HG03175 (cell line): ENCODE results near the gene RTN4IP1.
"Not testable (repeated sequence)": the region's sequence is repeated elsewhere in the genome, so short reads cannot be mapped to it uniquely, and the experiment has no call there.

Experiments
- ATAC-seq: cut with Tn5 transposase; IDR thresholded peaks from one replicate; pipeline ENCODE4 v1.9.1; 2021; ENCODE audit warnings: mild to moderate bottlenecking, moderate library complexity; ENCODE audit not compliant: unreplicated experiment

Gene RTN4IP1

GRCh38 chr6:106548926-106549455 lies 80.3 kb downstream of the RTN4IP1 start:
- ATAC-seq, result not testable (repeated sequence)

- no peak for ATAC-seq
Measured at GRCh38 chr6:106547601-106548453, 81.5 kb downstream of the RTN4IP1 start.

- no peak for ATAC-seq
Measured at GRCh38 chr6:106546691-106547414, 82.4 kb downstream of the RTN4IP1 start.

GRCh38 chr6:106546261-106546690 lies 83.0 kb downstream of the RTN4IP1 start:
- ATAC-seq, result no peak

- ATAC-seq, result no peak
Measured at GRCh38 chr6:106540907-106541306, 88.4 kb downstream of the RTN4IP1 start.

GRCh38 chr6:106540432-106540831 lies 88.9 kb downstream of the RTN4IP1 start:
- ATAC-seq, result no peak

GRCh38 chr6:106539936-106540335 lies 89.4 kb downstream of the RTN4IP1 start:
- ATAC-seq, result no peak

GRCh38 chr6:106538145-106538544 lies 91.2 kb downstream of the RTN4IP1 start:
- ATAC-seq, result no peak

- no peak for ATAC-seq
Measured at GRCh38 chr6:106537662-106538061, 91.6 kb downstream of the RTN4IP1 start.

GRCh38 chr6:106536851-106537250 lies 92.4 kb downstream of the RTN4IP1 start:
- ATAC-seq, result no peak

GRCh38 chr6:106536357-106536756 lies 92.9 kb downstream of the RTN4IP1 start:
- ATAC-seq, result no peak

- ATAC-seq, result no peak
Measured at GRCh38 chr6:106535012-106535411, 94.3 kb downstream of the RTN4IP1 start.

- no peak for ATAC-seq
Measured at GRCh38 chr6:106534564-106534982, 94.7 kb downstream of the RTN4IP1 start.

GRCh38 chr6:106534004-106534403 lies 95.3 kb downstream of the RTN4IP1 start:
- ATAC-seq, result no peak

- no peak for ATAC-seq
Measured at GRCh38 chr6:106533054-106533453, 96.2 kb downstream of the RTN4IP1 start.

GRCh38 chr6:106530502-106530901 lies 98.8 kb downstream of the RTN4IP1 start:
- ATAC-seq, result no peak

GRCh38 chr6:106530026-106530425 lies 99.3 kb downstream of the RTN4IP1 start:
- ATAC-seq, result no peak

GRCh38 chr6:106529438-106529837 lies 99.9 kb downstream of the RTN4IP1 start:
- no peak for ATAC-seq

GRCh38 chr6:106528521-106528920 lies 100.8 kb downstream of the RTN4IP1 start:
- ATAC-seq, result no peak

GRCh38 chr6:106527979-106528378 lies 101.3 kb downstream of the RTN4IP1 start:
- no peak for ATAC-seq

- ATAC-seq, result no peak
Measured at GRCh38 chr6:106527117-106527516, 102.2 kb downstream of the RTN4IP1 start.

- ATAC-seq, result no peak
Measured at GRCh38 chr6:106525882-106526275, 103.4 kb downstream of the RTN4IP1 start.
